Astrocyte (in vitro differentiated cells and primary cell): ENCODE data around the gene ZSCAN25.
A peak's percentile ranks its signal among the peaks of the same experiment; 100 is the strongest.

Experiments
- CTCF ChIP-seq: IDR thresholded peaks from 2 replicates; pipeline ENCODE4 v1.5.1; 2011; ENCODE audit warnings: low read depth, mild to moderate bottlenecking, inconsistent platforms, low read length, moderate library complexity; ENCODE audit not compliant: insufficient read depth
- EZH2 ChIP-seq: IDR thresholded peaks from 2 replicates; pipeline ENCODE4 v1.6.1; 2012; ENCODE audit warnings: mild to moderate bottlenecking, low read length, inconsistent platforms; ENCODE audit not compliant: insufficient read depth

- TF ChIP-seq CTCF, result peak; percentile 24
- TF ChIP-seq EZH2, result no peak
Observed at GRCh38 chr7:99579956-99580777, 36.6 kb upstream of the ZSCAN25 start.
